ENCODE measurements around the gene SH2B3.

The SH2B3 gene

DNA sequence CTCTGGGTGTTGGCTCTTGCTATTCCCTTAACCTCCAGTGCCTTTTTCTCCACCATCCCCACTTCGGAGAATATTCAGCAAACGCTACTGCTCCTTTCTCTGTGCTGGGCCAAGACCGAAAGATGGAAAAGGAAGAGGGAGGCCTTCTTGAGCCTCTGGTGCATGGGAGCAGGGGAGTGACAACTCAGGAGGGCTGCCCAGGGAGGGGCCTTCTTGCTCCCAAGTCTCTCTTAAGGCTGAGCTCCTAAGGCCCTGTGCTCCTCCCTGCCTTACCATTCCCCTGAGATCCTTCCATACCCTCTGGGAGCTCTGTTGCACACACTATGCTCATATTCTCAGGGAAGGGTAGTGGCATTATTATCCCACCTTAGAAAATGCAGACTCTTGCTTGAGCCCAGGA, 34.9 kb downstream of the SH2B3 start:
- Histone ChIP-seq H3K4me1 (ENCODE audit: insufficient read depth, low read length) (no peaks in the 10 kb centered on the region), H3K9me3 (ENCODE audit: low read length) (no peaks in the 10 kb centered on the region), H3K27me3 (ENCODE audit: insufficient read depth, low read length) (no peaks in the 10 kb centered on the region), H3K36me3 (ENCODE audit: insufficient read depth, low read length) (peaks cover 15% of the 10 kb centered on the region), H2AFZ (ENCODE audit: low read depth, low read length) (no peak overlapping the region), H3K4me3 (ENCODE audit: low read length) (no peak overlapping the region)

DNA sequence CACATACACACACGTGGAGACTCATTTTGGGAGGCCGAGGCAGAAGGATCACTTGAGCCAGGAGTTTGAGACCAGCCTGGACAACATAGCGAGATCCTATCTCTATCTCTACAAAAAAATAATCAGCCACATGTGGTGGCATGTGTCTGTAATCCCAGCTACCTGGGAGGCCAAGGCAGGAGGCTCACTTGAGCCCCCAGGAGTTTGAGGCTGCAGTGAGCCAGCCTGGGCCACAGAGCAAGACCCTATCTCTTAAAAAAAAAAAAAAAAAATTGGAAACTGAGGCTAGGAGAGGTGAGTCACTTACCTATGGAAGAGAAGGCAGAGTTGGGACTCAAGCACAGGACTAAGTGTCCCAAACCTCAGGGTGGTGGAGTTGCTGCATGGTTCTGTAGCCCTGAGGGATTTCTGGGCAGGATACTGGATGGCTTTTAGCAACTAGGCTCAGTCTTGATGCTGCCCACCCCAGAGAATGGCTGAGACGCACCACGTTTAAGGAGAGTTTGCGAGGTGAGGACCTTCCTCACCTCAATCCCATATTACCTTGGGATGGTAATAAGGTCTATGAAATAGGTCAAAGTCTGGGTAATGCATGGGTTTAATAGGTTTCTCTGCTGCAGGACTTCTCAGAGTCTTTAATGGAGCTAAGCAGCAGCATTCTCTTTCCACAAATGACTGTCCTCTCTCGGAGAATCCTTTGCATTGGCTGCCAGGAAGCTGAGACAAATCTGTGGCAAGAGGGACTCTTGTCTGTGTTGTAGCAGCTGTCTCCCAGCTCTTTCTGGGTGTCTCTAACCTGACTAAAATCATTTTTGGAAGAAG, 35.6 kb downstream of the SH2B3 start:
- no peaks in the 10 kb centered on the region for H3K9me3 ChIP-seq (ENCODE audit: low read length)
- H3K27me3 ChIP-seq (ENCODE audit: insufficient read depth, low read length) = no peaks in the 10 kb centered on the region
- peaks cover 20% of the 10 kb centered on the region for H3K36me3 ChIP-seq (ENCODE audit: insufficient read depth, low read length)

DNA sequence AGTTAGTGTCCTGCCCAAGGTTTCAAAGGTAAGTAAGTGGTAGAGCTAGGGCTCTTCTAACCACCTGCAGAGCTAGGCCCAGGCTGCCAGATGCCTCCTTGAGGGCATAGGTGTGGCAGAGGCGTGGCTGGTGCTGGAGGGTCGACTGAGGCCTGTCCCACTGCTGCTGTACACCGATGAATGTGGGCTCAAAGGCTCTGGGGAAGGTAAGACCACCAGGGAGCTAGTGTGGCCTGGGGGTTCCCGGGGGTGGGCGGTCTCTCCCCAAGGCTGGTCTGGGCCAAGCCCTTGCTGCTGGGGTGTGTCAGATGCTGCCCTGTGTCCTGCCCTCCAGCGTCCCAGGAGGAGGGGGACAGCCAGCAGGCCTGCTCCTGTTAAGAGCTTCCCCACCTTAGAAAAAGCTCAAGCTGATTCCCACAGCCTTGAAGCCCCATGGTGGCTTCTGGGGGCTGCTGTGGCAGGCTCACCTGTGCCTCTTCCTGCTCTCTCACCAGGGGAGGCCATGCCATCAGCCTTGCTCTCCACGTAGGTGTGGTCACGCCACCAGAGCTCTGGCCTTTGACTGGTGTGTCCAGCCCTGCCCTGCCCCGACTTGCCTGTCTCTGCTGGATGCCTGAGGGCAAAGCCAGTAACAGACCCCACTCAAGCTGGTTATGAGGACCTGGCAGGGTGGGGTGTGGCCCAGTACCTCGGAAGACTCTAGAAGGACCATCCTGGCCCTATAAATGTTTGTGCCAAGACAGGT, 36.8 kb downstream of the SH2B3 start:
- Histone ChIP-seq H3K36me3 (ENCODE audit: insufficient read depth, low read length) (peaks cover 26% of the 10 kb centered on the region), H3K27me3 (ENCODE audit: insufficient read depth, low read length) (no peaks in the 10 kb centered on the region), H3K4me3 (ENCODE audit: low read length) (no peak overlapping the region), H3K9me3 (ENCODE audit: low read length) (no peaks in the 10 kb centered on the region), H3K4me1 (ENCODE audit: insufficient read depth, low read length) (no peaks in the 10 kb centered on the region), H2AFZ (ENCODE audit: low read depth, low read length) (no peak overlapping the region)

More for the DNA sequence above, 35.6 kb downstream of the SH2B3 start:
- H3K4me3 ChIP-seq (ENCODE audit: low read length) = no peak overlapping the region
- no peaks in the 10 kb centered on the region for H3K4me1 ChIP-seq (ENCODE audit: insufficient read depth, low read length)
- no peak overlapping the region for H2AFZ ChIP-seq (ENCODE audit: low read depth, low read length)

DNA sequence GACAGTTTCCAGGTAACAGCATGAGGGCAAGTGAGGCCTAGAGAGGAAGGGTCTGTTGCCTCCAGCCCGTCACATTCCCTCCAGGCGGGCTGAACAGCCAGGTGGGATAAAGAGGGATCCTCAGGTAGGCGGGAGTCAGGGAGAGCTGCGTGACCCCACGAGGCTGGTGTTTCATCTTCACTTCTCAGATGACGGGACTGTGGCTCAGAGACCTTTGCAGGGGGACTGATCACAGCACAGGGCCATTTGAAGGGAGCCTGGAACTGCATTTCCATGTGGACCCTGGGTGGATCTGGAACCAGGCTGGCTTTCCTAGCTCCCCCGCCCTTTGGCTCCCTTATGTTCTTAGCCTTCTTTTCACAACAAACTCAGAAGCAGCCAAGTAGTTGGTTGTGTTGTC, 37.4 kb downstream of the SH2B3 start:
- Histone ChIP-seq H3K36me3 (ENCODE audit: insufficient read depth, low read length) (peaks cover 32% of the 10 kb centered on the region), H3K4me3 (ENCODE audit: low read length) (no peak overlapping the region), H3K4me1 (ENCODE audit: insufficient read depth, low read length) (no peaks in the 10 kb centered on the region), H3K27me3 (ENCODE audit: insufficient read depth, low read length) (no peaks in the 10 kb centered on the region), H2AFZ (ENCODE audit: low read depth, low read length) (no peak overlapping the region), H3K9me3 (ENCODE audit: low read length) (no peaks in the 10 kb centered on the region)

DNA sequence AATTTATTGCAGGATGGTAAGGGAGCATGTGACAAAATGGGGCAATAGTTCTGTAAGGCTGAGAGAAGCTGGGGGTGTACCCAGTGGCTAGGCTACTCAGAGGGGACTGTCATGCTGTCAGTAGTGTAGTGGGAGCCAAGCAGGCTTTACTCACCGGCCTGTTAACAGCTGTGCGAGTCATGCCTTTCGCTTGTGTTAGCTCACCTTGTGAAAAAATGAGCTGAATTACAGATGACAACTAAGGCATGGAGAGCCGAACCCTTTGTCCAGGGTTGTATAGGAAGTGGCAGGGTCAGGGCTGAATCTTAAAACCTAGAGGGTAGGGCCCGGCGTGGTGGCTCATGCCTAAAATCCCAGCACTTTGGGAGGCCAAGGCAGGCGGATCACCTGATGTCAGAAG, 37.9 kb downstream of the SH2B3 start:
- H3K4me1 ChIP-seq (ENCODE audit: insufficient read depth, low read length) = no peaks in the 10 kb centered on the region
- H3K36me3 ChIP-seq (ENCODE audit: insufficient read depth, low read length) = peaks cover 37% of the 10 kb centered on the region
- no peaks in the 10 kb centered on the region for H3K9me3 ChIP-seq (ENCODE audit: low read length)
- H3K4me3 ChIP-seq (ENCODE audit: low read length) = no peak overlapping the region
- no peaks in the 10 kb centered on the region for H3K27me3 ChIP-seq (ENCODE audit: insufficient read depth, low read length)
- no peak overlapping the region for H2AFZ ChIP-seq (ENCODE audit: low read depth, low read length)

DNA sequence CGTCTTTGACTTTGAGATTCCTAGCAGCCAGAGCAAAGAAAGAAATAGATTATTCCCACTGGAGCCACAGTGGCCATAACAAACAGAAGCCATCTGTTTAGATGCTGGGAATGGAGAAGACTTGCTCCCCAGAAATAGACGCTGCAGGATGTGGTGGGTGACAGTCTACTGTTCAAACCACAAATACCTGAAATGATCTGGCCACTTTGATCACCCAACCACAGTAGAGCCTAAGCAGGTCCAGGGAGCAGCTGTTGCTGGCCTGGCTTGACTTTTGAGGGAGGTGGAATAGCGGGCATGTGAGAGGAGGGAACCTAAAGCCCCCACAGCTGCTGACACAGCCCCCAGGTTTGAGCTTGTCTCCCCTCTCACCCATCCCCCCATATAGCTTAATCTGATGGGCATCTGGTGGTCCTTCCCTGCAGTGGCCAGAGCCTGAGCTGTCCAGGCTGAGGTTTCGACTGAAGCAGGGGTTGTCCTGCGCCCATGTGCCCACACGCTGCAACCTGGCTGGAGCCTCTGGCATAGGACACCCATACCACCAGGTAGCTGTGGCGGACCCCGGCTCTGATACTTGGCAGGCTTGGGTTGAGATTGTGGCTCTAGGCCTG, 38.7 kb downstream of the SH2B3 start:
- Histone ChIP-seq H3K27me3 (ENCODE audit: insufficient read depth, low read length) (no peaks in the 10 kb centered on the region), H3K36me3 (ENCODE audit: insufficient read depth, low read length) (peaks cover 45% of the 10 kb centered on the region), H2AFZ (ENCODE audit: low read depth, low read length) (no peak overlapping the region), H3K9me3 (ENCODE audit: low read length) (no peaks in the 10 kb centered on the region), H3K4me3 (ENCODE audit: low read length) (no peak overlapping the region), H3K4me1 (ENCODE audit: insufficient read depth, low read length) (no peaks in the 10 kb centered on the region)

DNA sequence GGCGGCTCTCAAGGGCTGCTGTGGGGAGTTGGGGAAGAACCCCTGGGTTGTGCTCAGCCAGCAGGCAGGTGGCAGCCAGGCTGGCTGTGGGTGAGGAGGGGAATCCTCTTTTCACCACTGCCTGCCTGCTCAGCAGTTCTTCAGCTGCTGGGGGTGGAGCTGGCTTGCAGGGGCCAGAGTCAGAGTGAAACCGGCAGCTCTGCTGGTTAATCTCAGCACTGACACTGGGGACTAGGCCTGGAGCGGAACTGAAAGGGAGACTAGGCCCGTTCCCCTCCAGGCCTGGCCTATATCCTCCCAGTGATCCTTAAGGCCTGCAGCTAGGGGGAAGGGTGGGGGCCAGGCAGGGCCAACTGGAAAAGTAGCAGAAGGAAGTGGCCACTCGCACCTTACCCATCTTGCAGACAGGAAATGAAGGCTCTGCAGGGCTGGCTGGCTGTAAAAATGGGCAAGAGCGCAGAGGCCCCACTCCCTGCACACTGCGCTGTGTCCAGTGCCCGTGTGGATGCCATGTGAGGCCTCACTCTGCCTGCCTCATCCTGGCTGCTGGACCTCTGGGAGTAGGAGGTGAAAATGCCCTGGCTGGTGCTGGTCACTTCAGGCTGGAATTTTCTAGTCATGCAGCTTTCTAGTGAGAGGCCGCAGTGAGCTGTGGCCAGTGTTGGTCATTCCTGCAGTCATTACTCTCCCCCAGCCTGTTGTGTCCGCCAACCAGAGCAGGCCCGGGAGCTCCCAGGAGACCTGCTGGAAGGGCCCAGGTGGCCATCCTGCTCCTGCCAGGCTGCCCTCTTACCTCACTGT, 39.4 kb downstream of the SH2B3 start:
- no peak overlapping the region for H3K4me3 ChIP-seq (ENCODE audit: low read length)
- no peak overlapping the region for H2AFZ ChIP-seq (ENCODE audit: low read depth, low read length)
- no peaks in the 10 kb centered on the region for H3K27me3 ChIP-seq (ENCODE audit: insufficient read depth, low read length)
- no peaks in the 10 kb centered on the region for H3K4me1 ChIP-seq (ENCODE audit: insufficient read depth, low read length)
- H3K9me3 ChIP-seq (ENCODE audit: low read length) = no peaks in the 10 kb centered on the region
- peaks cover 45% of the 10 kb centered on the region for H3K36me3 ChIP-seq (ENCODE audit: insufficient read depth, low read length)

DNA sequence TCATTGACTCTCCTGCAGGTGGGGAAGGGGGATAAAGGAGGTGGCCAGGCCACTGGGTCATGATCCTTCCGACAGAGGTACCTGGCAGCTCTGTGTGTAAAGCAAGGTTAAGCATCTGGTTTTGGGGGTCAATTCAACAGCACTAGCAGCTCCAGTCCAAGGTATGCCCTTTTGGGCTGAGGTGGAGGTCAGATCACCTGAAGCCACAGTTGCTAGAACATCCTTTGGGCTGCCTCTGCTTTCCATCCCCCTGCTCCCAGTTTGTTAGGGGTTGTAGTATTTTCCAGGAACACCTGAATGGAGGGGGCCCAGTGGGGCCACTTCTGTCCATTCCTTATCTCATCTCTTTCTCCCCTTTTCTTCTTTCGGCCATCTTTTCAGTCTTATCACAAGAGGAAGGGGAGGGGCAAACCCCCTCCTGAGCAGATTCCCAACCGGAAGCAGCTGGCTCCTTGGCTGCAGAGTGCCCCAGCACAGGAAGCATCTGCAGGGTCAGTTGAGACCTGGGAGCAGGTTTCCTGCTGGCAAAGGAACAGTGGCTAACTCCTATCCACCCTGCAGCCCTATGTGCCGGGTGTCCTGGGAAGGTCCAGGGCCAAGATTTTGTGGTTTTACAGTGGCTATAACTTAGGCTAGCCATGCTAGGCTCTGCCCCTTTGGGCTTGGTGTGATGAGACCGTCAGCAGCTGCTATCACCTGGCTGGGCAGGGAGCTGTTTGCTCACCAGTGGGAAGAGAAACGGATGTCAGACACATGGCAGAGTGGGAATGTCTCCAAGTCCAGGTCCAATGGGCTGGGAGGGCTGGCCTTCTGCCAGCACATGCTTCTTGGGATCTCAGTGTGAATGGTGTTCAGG, 40.2 kb downstream of the SH2B3 start:
- no peaks in the 10 kb centered on the region for H3K4me1 ChIP-seq (ENCODE audit: insufficient read depth, low read length)
- H3K27me3 ChIP-seq (ENCODE audit: insufficient read depth, low read length) = no peaks in the 10 kb centered on the region
- no peak overlapping the region for H2AFZ ChIP-seq (ENCODE audit: low read depth, low read length)
- H3K9me3 ChIP-seq (ENCODE audit: low read length) = no peaks in the 10 kb centered on the region
- H3K36me3 ChIP-seq (ENCODE audit: insufficient read depth, low read length) = peaks cover 53% of the 10 kb centered on the region
- no peak overlapping the region for H3K4me3 ChIP-seq (ENCODE audit: low read length)

DNA sequence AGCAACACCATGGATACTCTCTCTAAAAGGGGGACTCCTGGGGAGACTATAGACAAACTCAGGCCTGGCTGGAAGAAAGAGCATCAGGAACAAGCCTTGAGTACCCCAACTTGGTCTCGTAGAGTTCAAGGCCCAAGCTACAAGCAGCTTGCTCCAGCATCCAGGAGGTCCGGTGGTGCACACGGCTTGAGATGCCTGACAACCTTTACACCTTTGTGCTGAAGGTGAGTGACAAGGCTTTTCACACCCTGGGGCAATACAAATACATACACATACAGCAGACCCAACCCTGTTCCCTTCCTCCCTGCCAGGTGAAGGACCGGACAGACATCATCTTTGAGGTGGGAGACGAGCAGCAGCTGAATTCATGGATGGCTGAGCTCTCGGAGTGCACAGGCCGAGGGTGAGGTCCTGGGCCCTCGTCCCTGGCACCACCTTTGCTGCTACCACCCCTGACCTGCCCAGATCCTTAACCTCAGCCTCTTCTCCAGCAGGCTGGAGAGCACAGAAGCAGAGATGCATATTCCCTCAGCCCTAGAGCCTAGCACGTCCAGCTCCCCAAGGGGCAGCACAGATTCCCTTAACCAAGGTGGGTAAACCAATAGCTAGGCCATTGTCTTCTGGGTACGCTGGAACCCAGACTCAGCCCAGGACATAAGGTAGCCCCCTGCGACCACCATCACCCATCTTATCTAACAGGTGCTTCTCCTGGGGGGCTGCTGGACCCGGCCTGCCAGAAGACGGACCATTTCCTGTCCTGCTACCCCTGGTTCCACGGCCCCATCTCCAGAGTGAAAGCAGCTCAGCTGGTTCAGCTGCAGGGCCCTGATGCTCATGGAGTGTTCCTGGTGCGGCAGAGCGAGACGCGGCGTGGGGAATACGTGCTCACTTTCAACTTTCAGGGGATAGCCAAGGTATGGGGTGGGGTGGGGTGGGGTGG, 41.2 kb downstream of the SH2B3 start:
- Histone ChIP-seq H3K9me3 (ENCODE audit: low read length) (no peaks in the 10 kb centered on the region), H3K27me3 (ENCODE audit: insufficient read depth, low read length) (no peaks in the 10 kb centered on the region), H3K4me3 (ENCODE audit: low read length) (no peak overlapping the region), H3K4me1 (ENCODE audit: insufficient read depth, low read length) (peaks cover 2% of the 10 kb centered on the region), H3K36me3 (ENCODE audit: insufficient read depth, low read length) (peaks cover 58% of the 10 kb centered on the region), H2AFZ (ENCODE audit: low read depth, low read length) (no peak overlapping the region)

DNA sequence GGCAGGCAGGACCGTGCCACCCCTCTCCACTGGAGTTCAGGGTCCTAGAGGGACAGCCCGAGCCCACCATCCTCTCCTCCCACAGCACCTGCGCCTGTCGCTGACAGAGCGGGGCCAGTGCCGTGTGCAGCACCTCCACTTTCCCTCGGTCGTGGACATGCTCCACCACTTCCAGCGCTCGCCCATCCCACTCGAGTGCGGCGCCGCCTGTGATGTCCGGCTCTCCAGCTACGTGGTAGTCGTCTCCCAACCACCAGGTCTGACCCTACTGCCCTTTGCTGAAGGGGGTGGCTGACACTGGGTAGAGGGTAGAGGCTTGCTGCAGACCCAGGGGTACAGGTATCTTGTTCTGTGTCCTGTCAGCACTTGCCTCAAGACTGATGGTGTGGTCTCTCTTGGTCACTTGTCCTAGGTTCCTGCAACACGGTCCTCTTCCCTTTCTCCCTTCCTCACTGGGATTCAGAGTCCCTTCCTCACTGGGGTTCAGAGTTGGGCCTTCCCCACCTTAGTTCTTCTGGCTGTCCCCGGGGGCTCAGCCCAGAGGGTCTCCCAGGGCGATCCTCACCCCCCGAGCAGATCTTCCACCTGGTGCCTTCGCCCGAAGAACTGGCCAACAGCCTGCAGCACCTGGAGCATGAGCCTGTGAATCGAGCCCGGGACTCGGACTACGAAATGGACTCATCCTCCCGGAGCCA, 42.0 kb downstream of the SH2B3 start:
- Histone ChIP-seq H3K36me3 (ENCODE audit: insufficient read depth, low read length) (peaks cover 59% of the 10 kb centered on the region), H3K4me1 (ENCODE audit: insufficient read depth, low read length) (peaks cover 2% of the 10 kb centered on the region)

DNA sequence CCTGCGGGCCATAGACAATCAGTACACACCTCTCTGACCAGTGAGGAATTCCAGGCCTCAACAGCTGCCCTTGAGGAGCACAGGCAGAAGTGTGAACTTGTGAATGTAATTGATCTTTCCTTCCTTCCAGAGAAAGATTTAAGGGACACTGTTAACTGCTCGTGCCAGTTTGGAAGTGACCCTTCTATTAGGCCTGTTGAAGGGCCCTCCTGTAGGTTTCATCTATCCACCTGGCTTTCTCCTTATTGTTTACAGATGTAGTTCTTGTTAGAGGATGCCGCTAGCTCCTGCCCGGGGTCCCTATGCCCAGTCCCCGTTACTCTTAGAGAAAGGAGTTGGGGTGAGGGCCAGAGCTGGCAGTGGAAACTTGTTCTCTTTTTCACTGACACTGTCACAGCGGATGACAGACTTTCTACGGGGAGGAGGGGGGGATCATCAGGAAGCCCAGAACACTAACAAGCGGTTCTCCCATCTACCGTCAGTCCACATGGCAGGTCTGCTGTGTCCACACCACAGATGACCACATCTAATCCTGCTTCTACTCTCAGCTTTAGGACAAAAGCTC, 42.6 kb downstream of the SH2B3 start:
- Histone ChIP-seq H3K27me3 (ENCODE audit: insufficient read depth, low read length) (no peaks in the 10 kb centered on the region), H2AFZ (ENCODE audit: low read depth, low read length) (no peak overlapping the region), H3K9me3 (ENCODE audit: low read length) (no peaks in the 10 kb centered on the region), H3K4me3 (ENCODE audit: low read length) (no peak overlapping the region), H3K4me1 (ENCODE audit: insufficient read depth, low read length) (peaks cover 4% of the 10 kb centered on the region), H3K36me3 (ENCODE audit: insufficient read depth, low read length) (peaks cover 59% of the 10 kb centered on the region)

More for the DNA sequence above, 42.0 kb downstream of the SH2B3 start:
- H2AFZ ChIP-seq (ENCODE audit: low read depth, low read length) = no peak overlapping the region
- H3K4me3 ChIP-seq (ENCODE audit: low read length) = no peak overlapping the region
- no peaks in the 10 kb centered on the region for H3K9me3 ChIP-seq (ENCODE audit: low read length)
- no peaks in the 10 kb centered on the region for H3K27me3 ChIP-seq (ENCODE audit: insufficient read depth, low read length)

Measured in neuron (in vitro differentiated cells).